GM15510 (cell line): ENCODE results near the gene ADIPOR2.

ENCODE experiments used
- POLR2A ChIP-seq: IDR thresholded peaks from 3 replicates; pipeline ENCODE4 v1.6.1; 2011; ENCODE audit warnings: borderline replicate concordance; ENCODE audit not compliant: insufficient read length; ENCODE audit errors: extremely low read depth

The ADIPOR2 gene

DNA sequence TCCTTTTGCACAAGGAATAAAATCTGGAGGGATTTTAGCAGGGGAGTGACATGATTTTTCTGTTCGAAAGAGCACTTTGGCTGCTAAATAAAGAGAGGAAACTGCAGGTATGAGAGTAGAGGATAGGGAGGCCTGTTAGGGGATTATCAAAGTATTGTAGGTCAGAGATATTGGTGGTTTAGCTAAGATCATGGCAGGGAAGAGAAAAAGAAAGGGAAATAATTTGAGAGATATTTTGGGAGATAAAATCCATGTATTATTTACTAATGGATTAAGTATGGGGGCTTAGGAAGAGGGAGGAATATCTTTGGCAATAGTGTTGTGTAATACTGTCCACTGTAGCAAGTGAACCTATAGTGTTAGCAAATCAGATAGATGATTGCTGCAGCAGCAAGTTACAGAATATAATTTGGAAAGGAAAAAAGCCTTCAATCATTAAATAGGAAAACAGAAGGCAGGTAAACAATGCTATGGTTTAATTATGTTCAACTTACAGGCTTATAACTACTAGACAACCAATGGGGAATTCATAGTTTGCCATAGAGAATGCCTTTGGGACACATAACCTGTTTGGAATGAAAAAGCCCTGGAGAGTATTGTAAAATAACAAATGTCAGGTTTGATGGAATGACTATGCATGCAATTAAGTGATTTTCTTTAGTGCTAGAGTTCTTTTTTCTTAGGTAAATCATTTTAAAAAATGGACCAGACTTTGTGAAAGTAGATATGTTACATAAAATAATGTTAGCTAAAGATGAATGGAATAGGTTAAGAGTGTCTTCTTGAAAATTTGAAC is 50.5 kb downstream of the ADIPOR2 start:
- no peak for TF ChIP-seq POLR2A

DNA sequence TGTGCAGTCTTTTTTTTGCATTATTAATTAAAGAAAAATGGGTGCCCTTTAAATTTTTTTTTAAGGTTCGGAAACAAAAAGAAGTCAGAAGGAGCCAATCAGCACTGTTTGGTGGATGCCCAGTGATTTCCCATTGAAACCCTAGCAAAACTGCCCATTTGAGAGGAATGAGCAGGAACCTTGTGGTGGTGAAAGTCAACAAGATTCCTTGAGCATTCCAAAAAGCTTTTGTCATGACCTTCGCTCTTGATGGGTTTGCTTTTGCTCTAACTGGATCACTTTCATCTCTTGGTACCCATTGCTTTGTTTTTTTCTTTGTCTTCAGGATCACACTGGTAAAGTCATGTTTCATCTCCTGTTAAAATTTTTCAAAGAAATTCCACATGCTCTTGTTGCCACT is 54.1 kb downstream of the ADIPOR2 start:
- TF ChIP-seq POLR2A: no peak

DNA sequence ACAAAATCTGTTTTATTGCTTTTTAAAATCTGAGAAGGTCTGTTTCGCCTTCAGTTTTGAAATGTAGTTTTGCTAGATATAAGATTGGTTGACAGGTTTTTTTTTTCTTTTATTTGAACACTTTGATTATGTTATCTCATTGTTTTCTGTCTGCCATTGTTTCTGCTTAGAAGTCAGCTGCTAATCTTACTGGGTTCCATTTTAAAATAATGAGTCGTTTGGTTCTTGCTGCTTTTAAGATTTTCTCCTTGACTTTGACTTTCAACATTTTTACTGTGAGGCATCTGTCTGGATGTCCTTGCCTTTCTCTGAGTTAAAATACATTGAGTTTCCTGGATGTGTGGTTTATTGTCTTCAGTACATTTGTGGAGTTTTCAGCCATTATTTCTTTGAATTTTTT is 56.7 kb downstream of the ADIPOR2 start:
- no peak for TF ChIP-seq POLR2A

DNA sequence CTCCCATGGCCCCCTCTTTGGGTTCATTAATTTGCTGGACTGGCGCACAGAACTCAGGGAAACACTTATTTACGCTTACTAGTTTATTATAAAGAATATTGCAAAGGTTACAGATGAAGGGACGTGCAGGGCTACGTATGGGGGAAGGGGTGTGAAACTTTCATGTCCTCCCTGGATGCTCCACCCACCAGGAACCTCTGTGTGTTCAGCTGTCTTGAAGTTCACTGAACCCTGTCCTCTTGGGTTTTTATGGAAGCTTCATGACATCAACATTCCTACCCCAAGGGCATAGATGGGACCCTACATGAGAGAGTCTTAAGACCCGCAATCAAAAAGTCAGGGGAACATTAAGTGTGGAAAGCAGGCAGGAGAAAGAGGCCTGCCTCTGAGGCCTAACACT is 58.1 kb downstream of the ADIPOR2 start:
- TF ChIP-seq POLR2A: no peak

DNA sequence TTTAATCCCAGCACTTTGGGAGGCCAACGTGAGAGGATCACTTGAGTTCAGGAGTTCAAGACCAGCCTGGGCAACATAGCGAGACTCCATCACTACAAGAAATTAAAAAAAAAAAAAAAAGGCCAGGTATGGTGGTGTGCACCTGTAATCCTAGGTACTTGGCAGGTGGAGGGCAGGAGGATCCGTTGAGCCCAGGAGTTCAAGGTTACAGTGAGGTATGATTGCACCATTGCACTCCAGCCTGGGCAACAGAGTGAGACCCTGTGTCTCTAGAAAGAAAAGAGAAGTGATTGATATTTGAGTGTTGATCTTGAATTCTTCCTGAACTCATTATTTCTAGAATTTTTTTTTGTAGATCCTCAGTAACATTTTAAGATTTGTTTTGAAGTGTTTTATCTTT is 59.4 kb downstream of the ADIPOR2 start:
- no peak for TF ChIP-seq POLR2A

DNA sequence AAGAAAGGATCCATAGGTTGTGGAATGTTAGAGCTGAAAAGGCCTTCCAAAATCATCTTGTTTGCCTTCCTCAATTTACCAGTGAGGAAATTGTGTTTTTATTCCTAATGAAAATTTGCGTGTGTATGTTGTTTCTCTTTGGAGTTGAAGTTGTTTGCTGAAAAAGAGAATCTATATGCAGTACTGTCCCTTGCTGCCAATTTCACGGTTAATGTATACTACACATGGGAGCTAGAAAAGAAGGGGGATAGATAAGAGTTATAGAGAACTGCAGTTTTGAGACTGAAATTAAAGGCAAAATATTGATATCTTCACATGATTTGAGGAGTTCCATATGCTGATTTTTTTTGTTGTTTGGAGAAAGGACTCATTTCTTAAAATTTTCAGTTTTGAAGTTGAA is 67.5 kb downstream of the ADIPOR2 start:
- TF ChIP-seq POLR2A: no peak

DNA sequence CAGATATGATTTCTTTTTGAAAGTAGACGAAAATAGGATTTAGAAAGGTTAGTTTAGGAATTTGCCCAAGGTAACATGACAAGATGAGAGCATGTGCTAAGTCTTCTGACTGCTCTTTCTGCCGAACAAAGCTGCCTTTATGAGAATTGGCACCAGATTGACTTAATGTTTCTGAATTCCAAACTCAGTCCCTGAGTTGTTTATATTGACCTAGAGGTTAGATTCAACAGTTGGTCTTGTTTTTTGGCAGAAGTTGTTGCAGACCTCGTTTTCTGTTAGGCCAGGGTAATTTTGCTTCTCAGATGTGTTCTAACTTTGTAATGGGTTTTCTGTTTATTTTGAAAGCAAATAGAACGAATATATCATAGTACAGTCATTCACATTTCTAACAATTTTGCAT is 68.0 kb downstream of the ADIPOR2 start:
- no peak for TF ChIP-seq POLR2A

DNA sequence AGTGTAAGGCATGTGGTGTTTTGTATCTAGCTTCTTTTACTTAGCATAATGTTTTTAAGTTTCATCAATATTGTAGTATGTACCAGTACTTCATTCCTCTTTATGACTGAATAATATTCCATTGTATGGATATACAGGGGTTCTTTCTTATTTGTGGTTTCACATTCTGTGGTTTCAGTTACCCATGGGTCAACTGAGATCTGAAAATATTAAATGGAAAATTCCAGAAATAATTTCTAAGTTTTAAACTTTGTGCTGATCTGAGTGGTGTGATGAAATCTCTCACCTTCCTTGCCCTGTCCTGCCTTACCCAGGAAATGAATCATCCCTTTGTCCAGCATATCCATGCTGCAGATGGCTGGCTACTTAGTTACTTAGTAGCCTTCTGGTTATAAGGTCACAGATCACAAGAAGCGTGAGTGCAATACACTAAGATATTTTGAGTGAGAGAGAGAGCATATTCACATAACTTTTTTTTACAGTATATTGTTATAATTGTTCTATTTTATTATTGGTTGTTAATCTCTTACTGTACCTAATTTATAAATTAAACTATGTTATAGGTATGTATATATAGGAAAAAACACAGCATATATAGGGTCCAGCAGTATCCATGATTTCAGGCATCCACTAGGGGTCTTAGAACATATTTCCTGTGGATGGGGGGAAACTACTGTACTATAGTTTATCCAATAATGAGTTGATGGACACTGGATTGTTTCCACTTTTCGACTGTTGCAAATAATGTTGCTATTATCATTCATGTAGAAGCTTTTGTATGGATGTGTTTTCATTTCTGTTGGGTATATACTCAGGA is 69.9 kb downstream of the ADIPOR2 start:
- TF ChIP-seq POLR2A: no peak

DNA sequence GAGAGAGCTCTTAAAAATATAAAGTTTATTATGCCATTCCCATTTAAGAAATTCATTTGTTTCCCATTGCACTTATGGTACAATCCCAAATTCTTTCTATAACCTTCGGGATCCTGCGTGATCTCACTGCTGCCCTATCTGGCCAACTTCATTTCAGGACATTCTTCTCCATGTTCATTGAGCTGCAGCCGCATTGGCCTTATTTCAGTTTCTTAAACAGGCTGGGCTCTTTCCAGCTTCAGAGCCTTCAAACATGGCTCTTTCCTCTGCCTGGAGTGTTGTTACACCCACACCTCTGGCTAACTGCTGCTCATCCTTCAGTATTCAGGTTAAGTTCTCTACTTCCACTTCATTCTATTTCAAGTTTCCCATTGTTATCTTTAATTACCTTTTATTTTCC is 71.0 kb downstream of the ADIPOR2 start:
- no peak for TF ChIP-seq POLR2A

DNA sequence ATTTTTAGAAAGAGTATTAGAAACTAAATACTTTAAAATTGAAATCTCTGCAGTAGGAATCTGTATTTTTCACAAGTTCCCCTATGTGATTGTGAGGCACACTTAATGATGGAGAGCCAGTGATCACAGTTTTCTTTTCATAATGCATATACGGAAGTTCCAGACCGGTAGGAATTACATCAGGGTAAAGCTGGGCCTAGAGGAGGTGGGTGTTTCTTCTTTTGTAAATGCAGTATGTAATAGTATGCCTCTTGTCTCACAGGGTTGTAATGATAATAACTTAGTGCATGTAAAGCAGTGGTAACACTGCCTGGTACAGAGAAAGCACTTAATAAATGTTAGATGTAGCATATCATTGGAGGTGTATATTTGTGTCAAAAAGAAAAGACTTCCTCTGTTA is 72.3 kb downstream of the ADIPOR2 start:
- no peak for TF ChIP-seq POLR2A

DNA sequence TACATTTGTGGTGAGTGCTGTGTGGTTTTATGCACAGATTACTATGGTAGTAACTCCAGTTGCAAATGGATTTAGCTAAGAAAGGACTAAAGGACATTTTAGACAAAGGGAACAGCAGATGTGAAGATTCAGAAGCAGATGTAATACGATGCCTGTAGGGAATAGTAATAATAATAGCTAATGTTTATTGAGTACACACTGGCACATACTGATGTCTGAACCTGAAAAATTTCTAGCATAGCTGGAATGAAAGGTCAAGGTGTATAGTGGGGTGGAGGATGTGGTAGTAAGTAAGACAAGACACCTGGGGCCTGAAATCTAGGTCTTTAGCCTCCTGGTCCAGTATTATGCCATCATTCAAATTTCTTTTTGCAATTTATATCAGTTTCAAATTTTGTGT is 75.2 kb downstream of the ADIPOR2 start:
- no peak for TF ChIP-seq POLR2A

DNA sequence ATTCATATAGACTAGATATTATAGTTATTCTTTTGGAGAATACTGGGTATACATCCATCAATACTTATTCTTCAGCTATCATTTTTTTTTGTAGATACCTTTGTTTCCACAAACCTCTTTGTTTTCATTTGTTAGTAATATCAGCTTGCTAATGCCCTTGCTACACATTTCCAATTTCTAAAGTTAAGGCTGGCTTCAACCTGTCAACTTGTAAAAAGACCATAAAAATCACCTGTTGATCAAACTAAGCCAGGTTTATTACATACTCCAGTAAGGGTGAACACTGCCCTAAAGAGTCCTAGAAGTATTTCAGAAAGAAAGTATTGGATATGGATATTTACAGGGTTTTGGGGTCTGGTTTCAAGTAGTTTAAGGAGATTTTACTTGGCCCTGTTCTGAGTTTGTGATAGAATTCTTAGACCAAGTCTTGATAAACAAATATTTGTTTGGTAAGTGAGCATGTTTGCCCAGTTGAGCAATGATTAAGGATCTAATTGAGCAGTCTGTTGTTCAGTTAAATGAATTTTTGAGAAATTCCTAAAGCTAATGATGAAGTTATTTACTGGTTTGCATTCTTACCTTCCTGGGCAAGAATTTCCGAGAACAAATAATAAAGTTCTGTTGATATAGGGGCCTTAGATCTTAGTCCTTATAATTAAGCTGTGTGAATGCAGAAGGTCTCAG is 76.7 kb downstream of the ADIPOR2 start:
- no peak for TF ChIP-seq POLR2A

DNA sequence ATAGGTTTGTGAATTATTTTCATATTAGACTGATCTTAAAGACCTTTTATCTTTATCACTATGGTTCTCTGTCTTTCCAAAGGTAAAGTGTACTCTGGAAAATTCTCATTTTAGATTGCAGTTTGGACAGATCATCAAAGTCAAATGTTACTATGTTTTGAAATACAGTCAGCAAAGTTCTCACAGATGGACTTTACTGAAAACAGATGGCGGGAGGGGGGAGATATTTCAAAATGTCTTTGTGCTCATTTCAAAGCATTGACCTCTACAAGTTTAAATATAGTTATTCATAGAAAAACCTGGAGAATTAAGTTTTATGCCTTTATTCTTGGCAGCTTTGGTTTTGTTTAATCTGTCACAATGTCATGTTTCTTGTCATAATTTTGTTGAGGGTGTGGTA is 77.7 kb downstream of the ADIPOR2 start:
- no peak for TF ChIP-seq POLR2A

DNA sequence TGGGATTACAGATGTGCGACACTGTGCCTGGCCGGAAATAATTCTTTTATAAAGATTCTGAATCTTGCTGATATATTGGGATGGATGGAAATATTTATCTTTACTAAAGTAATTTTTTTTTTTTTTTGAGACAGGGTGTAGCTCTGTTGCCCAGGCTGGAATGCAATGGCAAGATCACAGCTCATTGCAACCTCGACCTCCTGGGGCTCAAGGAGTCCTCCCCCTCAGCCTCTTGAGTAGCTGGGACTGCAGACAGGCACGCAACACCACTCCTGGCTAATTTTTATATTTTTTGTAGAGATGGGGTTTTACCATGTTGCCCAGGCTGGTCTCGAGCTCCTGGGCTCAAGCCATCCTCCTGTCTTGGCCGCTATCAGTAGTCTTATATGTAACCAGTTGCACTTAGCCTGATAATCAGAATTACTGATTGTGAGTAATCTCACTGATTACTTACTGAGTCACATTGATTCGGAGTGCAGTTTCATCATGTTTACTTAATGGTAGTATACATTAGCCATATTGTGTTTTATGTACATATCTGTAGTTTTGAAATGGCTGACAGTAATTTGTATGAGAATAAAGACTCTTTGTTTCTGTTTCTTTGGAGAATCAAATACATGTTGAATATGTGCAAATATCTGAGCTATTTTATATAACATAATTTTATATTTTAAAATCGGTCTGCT is 79.1 kb downstream of the ADIPOR2 start:
- no peak for TF ChIP-seq POLR2A
